ENCODE measurements around the gene DLX2. TPM values are rescaled to one million over a fixed set of nuclear protein-coding genes. Genes with fewer than 3 reads are reported as not detected.

The DLX2 gene
- total and polyA plus RNA-seq, 2 of the 13 experiments (the other 11 are each of a cell fraction or from before 2014, with no cell fraction given): 0.07 to 0.15 TPM

- TF ChIP-seq NFAT5 (CRISPR knock-in tag; IDR thresholded peaks at IDR 0.05) (no peak), THAP7 (CRISPR knock-in tag; IDR thresholded peaks at IDR 0.05) (no peak), ZFP36L1 (CRISPR knock-in tag; IDR thresholded peaks at IDR 0.05) (no peak), GABPB1 (CRISPR knock-in tag; IDR thresholded peaks at IDR 0.05) (peak; percentile 30; the same call in 1 of the 2 replicates), BCL6 (CRISPR knock-in tag; IDR thresholded peaks at IDR 0.05) (peak; percentile 90), FOXA3 (CRISPR knock-in tag; IDR thresholded peaks at IDR 0.05) (no peak), ZNF335 (CRISPR knock-in tag; IDR thresholded peaks at IDR 0.05) (no peak), GFI1 (CRISPR knock-in tag; IDR thresholded peaks at IDR 0.05; ENCODE audit: borderline replicate concordance) (no peak), ZNF549 (CRISPR knock-in tag; IDR thresholded peaks at IDR 0.05) (no peak), ZNF160 (CRISPR knock-in tag; IDR thresholded peaks at IDR 0.05) (no peak), KMT2B (CRISPR knock-in tag; IDR thresholded peaks at IDR 0.05) (no peak), ZNF687 (CRISPR knock-in tag; IDR thresholded peaks at IDR 0.05) (peak; percentile 63), TFAP4 (IDR thresholded peaks at IDR 0.05; ENCODE audit: borderline replicate concordance, low read depth) (no peak), DDIT3 (CRISPR knock-in tag; IDR thresholded peaks at IDR 0.05) (no peak)
These were observed 5.8 kb downstream of the DLX2 start (continued) for GRCh38 chr2:172096626-172097547.
